IMR-90 (cell line): ENCODE results near the gene PABPC1L. TPM values are rescaled to one million over a fixed set of nuclear protein-coding genes. Genes with fewer than 3 reads are reported as not detected.
A peak's percentile ranks its signal among the peaks of the same experiment; 100 is the strongest.

ENCODE experiments used
- ATAC-seq: fragments of 200-7000 bp; cut with Tn5 transposase; 2 replicates; pipeline ENCODE4 v1.9.1; 2020; ENCODE audit warnings: low read depth, mild to moderate bottlenecking, moderate library complexity
- BruUV-seq: library from RNA; stranded (reverse); fragments of 400-500 nt; replicated peaks from 2 replicates; lab custom pipeline; 2021; lab: Mats Ljungman, UMichigan
- CTCF ChIA-PET: fragments of 300-600 bp; formaldehyde crosslinking; extraction: SDS; loops from one replicate; lab custom pipeline; 2021; ENCODE audit warnings: antibody characterized with exemption; lab: Yijun Ruan, JAX
- POLR2A ChIA-PET: fragments of 300-600 bp; sonication (Branson Sonifier 250); formaldehyde crosslinking; loops from one replicate; lab custom pipeline; 2022; ENCODE audit warnings: antibody characterized with exemption; ENCODE audit not compliant: unreplicated experiment; lab: Charles Lee
- DNase-seq: peaks from one replicate; pipeline ENCODE4 v3.0.0; 2013
- H2AFZ ChIP-seq: replicated peaks from 2 replicates; pipeline ENCODE3; 2013; ENCODE audit warnings: low read length, mild to moderate bottlenecking; ENCODE audit not compliant: poor library complexity
- H2AK5ac ChIP-seq: 2 replicates; pipeline ENCODE4 v1.6.1; 2013; ENCODE audit warnings: low read depth, low read length, inconsistent platforms
- H2AK9ac ChIP-seq: replicated peaks from 2 replicates; pipeline ENCODE3; 2013; ENCODE audit warnings: mild to moderate bottlenecking, low read depth, low read length, moderate library complexity; ENCODE audit not compliant: poor library complexity
- H2BK120ac ChIP-seq: 2 replicates; pipeline ENCODE4 v1.6.1; 2013; ENCODE audit warnings: low read depth, low read length, inconsistent platforms
- H2BK15ac ChIP-seq: 3 replicates; pipeline ENCODE4 v1.6.1; 2013; ENCODE audit warnings: low read depth, low read length, inconsistent platforms
- H2BK20ac ChIP-seq: 2 replicates; pipeline ENCODE4 v1.6.1; 2013; ENCODE audit warnings: low read depth, mild to moderate bottlenecking, inconsistent platforms, low read length, moderate library complexity
- H2BK5ac ChIP-seq: 2 replicates; pipeline ENCODE4 v1.6.1; 2013; ENCODE audit warnings: mild to moderate bottlenecking, low read depth, low read length, inconsistent platforms; ENCODE audit not compliant: poor library complexity, severe bottlenecking
- H3K14ac ChIP-seq: replicated peaks from 2 replicates; pipeline ENCODE4 v1.6.1; 2013; ENCODE audit warnings: low read depth, low read length, inconsistent platforms
- H3K18ac ChIP-seq: 2 replicates; pipeline ENCODE4 v1.6.1; 2013; ENCODE audit warnings: low read depth, low read length, control low read depth
- H3K23ac ChIP-seq: 2 replicates; pipeline ENCODE4 v1.6.1; 2013; ENCODE audit warnings: low read depth, low read length, inconsistent platforms
- H3K27ac ChIP-seq: 2 replicates; pipeline ENCODE4 v1.5.1; 2013; ENCODE audit warnings: mild to moderate bottlenecking, control low read depth, low read length; ENCODE audit not compliant: insufficient read depth
- H3K27me3 ChIP-seq: 2 replicates; pipeline ENCODE4 v1.6.1; 2013; ENCODE audit warnings: low read length; ENCODE audit not compliant: control insufficient read depth, insufficient read depth
- H3K36me3 ChIP-seq: 2 replicates; pipeline ENCODE4 v1.6.1; 2013; ENCODE audit warnings: low read length, mixed read lengths; ENCODE audit not compliant: control insufficient read depth, insufficient read depth
- H3K4ac ChIP-seq: 2 replicates; pipeline ENCODE4 v1.6.1; 2013; ENCODE audit warnings: low read depth, low read length, inconsistent platforms
- H3K4me1 ChIP-seq: 2 replicates; pipeline ENCODE4 v1.6.1; 2013; ENCODE audit warnings: low read length, mixed read lengths; ENCODE audit not compliant: control insufficient read depth, insufficient read depth
- H3K4me2 ChIP-seq: 2 replicates; pipeline ENCODE4 v1.6.1; 2013; ENCODE audit warnings: low read depth, mild to moderate bottlenecking, control low read depth, low read length, moderate library complexity
- H3K4me3 ChIP-seq: 2 replicates; pipeline ENCODE4 v1.5.1; 2013; ENCODE audit warnings: low read depth, mild to moderate bottlenecking, control low read depth, low read length, moderate library complexity; ENCODE audit not compliant: insufficient read depth
- H3K56ac ChIP-seq: 2 replicates; pipeline ENCODE4 v1.6.1; 2013; ENCODE audit warnings: low read length, inconsistent platforms; ENCODE audit not compliant: insufficient read depth; ENCODE audit errors: extremely low read depth
- H3K79me1 ChIP-seq, 2 experiments: 2 replicates each; pipeline ENCODE4 v1.6.1; 2013; ENCODE audit warnings: low read length in 2 of 2, inconsistent platforms in 1 of 2, low read depth in 1 of 2
- H3K9ac ChIP-seq: 2 replicates; pipeline ENCODE4 v1.6.1; 2013; ENCODE audit warnings: low read depth, low read length, control low read depth
- H3K9me1 ChIP-seq: 2 replicates; pipeline ENCODE4 v1.6.1; 2013; ENCODE audit warnings: low read length, inconsistent platforms; ENCODE audit not compliant: insufficient read depth
- H3K9me3 ChIP-seq: 2 replicates; pipeline ENCODE4 v1.6.1; 2013; ENCODE audit warnings: low read length; ENCODE audit not compliant: control insufficient read depth, insufficient read depth
- H4K20me1 ChIP-seq: 2 replicates; pipeline ENCODE4 v1.6.1; 2013; ENCODE audit warnings: low read length, inconsistent platforms; ENCODE audit not compliant: insufficient read depth
- H4K5ac ChIP-seq: 2 replicates; pipeline ENCODE4 v1.6.1; 2013; ENCODE audit warnings: mild to moderate bottlenecking, low read depth, low read length, control low read depth
- H4K8ac ChIP-seq, 2 experiments: 2 replicates each; pipeline ENCODE4 v1.6.1; 2013; ENCODE audit warnings: low read depth in 2 of 2, low read length in 2 of 2, control low read depth in 1 of 2, inconsistent platforms in 1 of 2
- H4K91ac ChIP-seq: 2 replicates; pipeline ENCODE4 v1.6.1; 2013; ENCODE audit warnings: low read depth, low read length, inconsistent platforms; ENCODE audit not compliant: insufficient read depth
- CEBPB ChIP-seq: IDR thresholded peaks from 2 replicates; pipeline ENCODE4 v1.6.1; 2012; ENCODE audit warnings: low read depth, low read length, improper control_type of control experiment
- FOS ChIP-seq: fragments of 150-350 bp; IDR thresholded peaks from 2 replicates; pipeline ENCODE4 v1.6.1; 2016; ENCODE audit warnings: low read depth, low read length
- MAFK ChIP-seq: IDR thresholded peaks from 2 replicates; pipeline ENCODE4 v1.6.1; 2012; ENCODE audit warnings: low read depth, low read length, improper control_type of control experiment
- WGBS, 2 experiments: methylation state at CpG; one replicate each; pipeline versions ENCODE4 v1.1.5 to v1.1.7; 2013; ENCODE audit warnings: missing lambda C conversion rate in 2 of 2; ENCODE audit not compliant: insufficient read length in 1 of 2; ENCODE audit errors: extremely low coverage in 2 of 2; 5-methylcytosine and 5-hydroxymethylcytosine counted together
- dilution Hi-C: fragments of 300-500 bp; cut with HindIII; formaldehyde crosslinking; loops from one replicate; pipeline ENCODE4 v1.14.3; 2018; ENCODE audit warnings: low sequenced_read_pairs; ENCODE audit not compliant: unreplicated experiment
- in situ Hi-C: fragments of 300-500 bp; cut with MboI; formaldehyde crosslinking; loops from 3 replicates; pipeline ENCODE4 v1.14.3; 2019; ENCODE audit warnings: low sequenced_read_pairs, inconsistent platforms, mixed read lengths
- intact Hi-C: fragments of 100-400 bp; cut with micrococcal nuclease; formaldehyde crosslinking; loops from 2 replicates; pipeline ENCODE4 v1.10.0; 2022
- polyA plus RNA-seq, 3 experiments: library from polyadenylated mRNA; depleted of rRNA; stranded (reverse); fragments of >200 nt; gene quantifications; 2 replicates each; pipeline ENCODE4 v1.2.3, GENCODE V29; 2012; ENCODE audit warnings: low replicate concordance in 1 of 3
- total RNA-seq: library from RNA; depleted of rRNA; stranded (reverse); fragments of >200 nt; gene quantifications from 2 replicates; pipeline ENCODE4 v1.2.3, GENCODE V29; 2012
- TF ChIP-seq, protein P1 (sequence below): fragments of 150-350 bp; IDR thresholded peaks from 2 replicates; pipeline ENCODE4 v1.6.1; 2016; ENCODE audit warnings: low read depth, mild to moderate bottlenecking, low read length, moderate library complexity, borderline replicate concordance

Gene PABPC1L
- total and polyA plus RNA-seq, 2 of the 4 experiments (the other 2 are of a cell fraction), result 6.1 to 82.4 TPM

DNA sequence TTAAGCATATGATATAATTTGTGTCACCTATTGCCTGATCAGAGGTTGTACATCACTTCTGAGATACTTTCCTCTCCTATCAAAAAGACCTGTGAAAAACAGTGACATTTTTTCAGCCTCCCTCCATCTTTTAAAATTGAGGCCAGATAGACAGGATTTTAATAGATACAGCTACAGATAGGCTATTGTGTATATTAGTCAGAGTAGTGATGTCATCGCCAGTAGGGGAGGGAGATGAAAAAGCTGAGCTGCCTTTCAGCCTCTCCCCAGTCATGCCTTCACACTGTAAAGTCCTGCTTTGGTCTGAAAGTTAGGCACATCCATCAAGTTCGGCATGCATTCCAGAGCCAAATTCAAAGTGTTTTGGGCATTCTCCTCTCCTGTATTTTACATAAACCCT, 7.9 kb upstream of the PABPC1L start:
- no peak overlapping the region for H3K4me2 ChIP-seq

More for the DNA sequence above, 7.9 kb upstream of the PABPC1L start:
- no TSS peak for BruUV-seq
- H3K4me3 ChIP-seq, result no peak overlapping the region
- TF ChIP-seq MAFK (no peak), FOS (no peak), CEBPB (no peak)
- TF ChIP-seq, protein P1, sequence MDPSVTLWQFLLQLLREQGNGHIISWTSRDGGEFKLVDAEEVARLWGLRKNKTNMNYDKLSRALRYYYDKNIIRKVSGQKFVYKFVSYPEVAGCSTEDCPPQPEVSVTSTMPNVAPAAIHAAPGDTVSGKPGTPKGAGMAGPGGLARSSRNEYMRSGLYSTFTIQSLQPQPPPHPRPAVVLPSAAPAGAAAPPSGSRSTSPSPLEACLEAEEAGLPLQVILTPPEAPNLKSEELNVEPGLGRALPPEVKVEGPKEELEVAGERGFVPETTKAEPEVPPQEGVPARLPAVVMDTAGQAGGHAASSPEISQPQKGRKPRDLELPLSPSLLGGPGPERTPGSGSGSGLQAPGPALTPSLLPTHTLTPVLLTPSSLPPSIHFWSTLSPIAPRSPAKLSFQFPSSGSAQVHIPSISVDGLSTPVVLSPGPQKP, result no peak
- no peak overlapping the region for H2BK120ac ChIP-seq
- intact Hi-C loops, result no loop called here
- H3K4me1 ChIP-seq, result peaks cover 8% of the 10 kb centered on the region
- no peak overlapping the region for H3K23ac ChIP-seq
- no peak overlapping the region for H3K4ac ChIP-seq
- no peaks in the 10 kb centered on the region for H3K9me3 ChIP-seq
- no peak overlapping the region for H3K27ac ChIP-seq
- H2BK15ac ChIP-seq, result no peak overlapping the region
- no peak overlapping the region for H2AK5ac ChIP-seq
- H3K36me3 ChIP-seq, result peaks cover 28% of the 10 kb centered on the region
- WGBS, 2 experiments, result 83% methylated on average over 1 of the region's 2 CpGs; no CpG with 5 or more reads in 1 of the 2 experiments
- peak overlapping the region; percentile 18 for H2AK9ac ChIP-seq
- dilution Hi-C loops, result no loop called here
- DNase-seq (peak; percentile 81), ATAC-seq (peak; percentile 92)
- no peak overlapping the region for H2BK20ac ChIP-seq
- H4K20me1 ChIP-seq, result peaks cover 66% of the 10 kb centered on the region
- peaks cover 26 to 67% of the 10 kb centered on the region in 2 experiments; a peak in 3 of 4 replicates for H3K79me1 ChIP-seq
- no peak overlapping the region for H2BK5ac ChIP-seq
- H2AFZ ChIP-seq, result no peak overlapping the region
- H3K56ac ChIP-seq, result no peak overlapping the region
- H3K14ac ChIP-seq, result no peak overlapping the region
- H3K9ac ChIP-seq, result no peak overlapping the region
- ChIA-PET POLR2A (no interaction called here), CTCF (interaction anchor here (0.5 to 1.1 kb wide), 3 partner anchors 12 to 534 kb away, joined by 3 to 6 read pairs (median 4); no protein-coding TSS in a partner anchor)
- no peaks in the 10 kb centered on the region for H3K27me3 ChIP-seq
- in situ Hi-C loops, result no loop called here
- no peak overlapping the region for H4K8ac ChIP-seq
- H4K5ac ChIP-seq, result no peak overlapping the region
- no peak overlapping the region for H3K18ac ChIP-seq
- peaks cover 10% of the 10 kb centered on the region for H3K9me1 ChIP-seq
- H4K91ac ChIP-seq, result no peak overlapping the region
